HL-60 (cell line): ENCODE data around the gene DIAPH1.

ENCODE experiments used
- DNase-seq, 2 experiments: peaks; one replicate each; pipeline ENCODE4 v3.0.0-alpha.2; 2010 to 2020; ENCODE audit warnings: low read depth in 1 of 2, low spot score in 1 of 2
- H3K27ac ChIP-seq: fragments of 250-450 bp; sonication (Bioruptor Pico); replicated peaks from 2 replicates; pipeline ENCODE4 v1.5.1; 2020; ENCODE audit warnings: mild to moderate bottlenecking, moderate library complexity
- H3K27me3 ChIP-seq: fragments of 250-450 bp; sonication (Bioruptor Pico); 2 replicates; pipeline ENCODE4 v1.5.1; 2021; ENCODE audit warnings: mild to moderate bottlenecking, moderate library complexity; ENCODE audit not compliant: insufficient read depth, poor library complexity, severe bottlenecking
- H3K4me3 ChIP-seq: replicated peaks from 2 replicates; pipeline ENCODE4 v1.5.1; 2011; ENCODE audit warnings: mild to moderate bottlenecking, control low read depth, low read length; ENCODE audit not compliant: insufficient read depth
- CTCF ChIP-seq: IDR thresholded peaks from one replicate; pipeline ENCODE4 v1.5.1; 2011; ENCODE audit warnings: low read length, control low read depth, inconsistent platforms; ENCODE audit not compliant: insufficient read depth
- GABPA ChIP-seq: IDR thresholded peaks from 2 replicates; pipeline ENCODE4 v1.6.1; 2012; ENCODE audit warnings: low read depth
- POLR2AphosphoS5 ChIP-seq: IDR thresholded peaks from 2 replicates; pipeline ENCODE4 v1.6.1; 2012; ENCODE audit warnings: low read depth
- SPI1 ChIP-seq: IDR thresholded peaks from 2 replicates; pipeline ENCODE4 v1.6.1; 2012; ENCODE audit warnings: low read depth, mild to moderate bottlenecking, borderline replicate concordance
- TF ChIP-seq, protein P1 (sequence below): IDR thresholded peaks from 2 replicates; pipeline ENCODE4 v1.6.1; 2012; ENCODE audit warnings: low read depth; ENCODE audit not compliant: insufficient replicate concordance

Gene DIAPH1

GRCh38 chr5:141647242-141647641 lies 28.4 kb upstream of the DIAPH1 start:
- Histone ChIP-seq H3K4me3 (no peak overlapping the region), H3K27ac (no peak overlapping the region), H3K27me3 (no peaks in the 10 kb centered on the region)
- TF ChIP-seq CTCF (no peak), POLR2AphosphoS5 (no peak), GABPA (no peak), SPI1 (no peak)
- TF ChIP-seq, protein P1, sequence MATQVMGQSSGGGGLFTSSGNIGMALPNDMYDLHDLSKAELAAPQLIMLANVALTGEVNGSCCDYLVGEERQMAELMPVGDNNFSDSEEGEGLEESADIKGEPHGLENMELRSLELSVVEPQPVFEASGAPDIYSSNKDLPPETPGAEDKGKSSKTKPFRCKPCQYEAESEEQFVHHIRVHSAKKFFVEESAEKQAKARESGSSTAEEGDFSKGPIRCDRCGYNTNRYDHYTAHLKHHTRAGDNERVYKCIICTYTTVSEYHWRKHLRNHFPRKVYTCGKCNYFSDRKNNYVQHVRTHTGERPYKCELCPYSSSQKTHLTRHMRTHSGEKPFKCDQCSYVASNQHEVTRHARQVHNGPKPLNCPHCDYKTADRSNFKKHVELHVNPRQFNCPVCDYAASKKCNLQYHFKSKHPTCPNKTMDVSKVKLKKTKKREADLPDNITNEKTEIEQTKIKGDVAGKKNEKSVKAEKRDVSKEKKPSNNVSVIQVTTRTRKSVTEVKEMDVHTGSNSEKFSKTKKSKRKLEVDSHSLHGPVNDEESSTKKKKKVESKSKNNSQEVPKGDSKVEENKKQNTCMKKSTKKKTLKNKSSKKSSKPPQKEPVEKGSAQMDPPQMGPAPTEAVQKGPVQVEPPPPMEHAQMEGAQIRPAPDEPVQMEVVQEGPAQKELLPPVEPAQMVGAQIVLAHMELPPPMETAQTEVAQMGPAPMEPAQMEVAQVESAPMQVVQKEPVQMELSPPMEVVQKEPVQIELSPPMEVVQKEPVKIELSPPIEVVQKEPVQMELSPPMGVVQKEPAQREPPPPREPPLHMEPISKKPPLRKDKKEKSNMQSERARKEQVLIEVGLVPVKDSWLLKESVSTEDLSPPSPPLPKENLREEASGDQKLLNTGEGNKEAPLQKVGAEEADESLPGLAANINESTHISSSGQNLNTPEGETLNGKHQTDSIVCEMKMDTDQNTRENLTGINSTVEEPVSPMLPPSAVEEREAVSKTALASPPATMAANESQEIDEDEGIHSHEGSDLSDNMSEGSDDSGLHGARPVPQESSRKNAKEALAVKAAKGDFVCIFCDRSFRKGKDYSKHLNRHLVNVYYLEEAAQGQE, result no peak
- no peak for DNase-seq

DNA sequence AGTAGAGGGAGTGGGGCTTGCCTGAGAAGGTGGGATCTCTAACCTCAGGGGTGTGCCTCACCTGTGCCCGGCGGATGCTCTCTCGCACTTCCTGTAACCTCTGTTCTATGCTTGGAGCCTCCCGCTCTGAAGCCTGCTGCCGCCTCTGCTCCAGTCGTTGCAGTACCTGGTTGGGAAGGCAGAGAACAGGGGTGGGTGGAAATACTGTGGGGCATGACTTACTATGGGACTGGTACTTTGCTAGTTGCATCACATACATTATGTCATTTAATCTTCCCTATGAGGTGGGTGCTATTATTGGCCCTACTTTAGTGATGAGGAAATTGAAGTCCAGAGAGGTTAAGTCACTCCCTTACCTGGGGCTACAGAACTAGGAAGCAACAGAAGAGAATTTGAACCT lies 27.2 kb upstream of the DIAPH1 start:
- Histone ChIP-seq H3K4me3 (no peak overlapping the region), H3K27me3 (no peaks in the 10 kb centered on the region), H3K27ac (no peak overlapping the region)
- no peak for DNase-seq
- no peak for TF ChIP-seq CTCF
- TF ChIP-seq, protein P1, result no peak
- TF ChIP-seq SPI1, result no peak
- TF ChIP-seq GABPA, result no peak

DNA sequence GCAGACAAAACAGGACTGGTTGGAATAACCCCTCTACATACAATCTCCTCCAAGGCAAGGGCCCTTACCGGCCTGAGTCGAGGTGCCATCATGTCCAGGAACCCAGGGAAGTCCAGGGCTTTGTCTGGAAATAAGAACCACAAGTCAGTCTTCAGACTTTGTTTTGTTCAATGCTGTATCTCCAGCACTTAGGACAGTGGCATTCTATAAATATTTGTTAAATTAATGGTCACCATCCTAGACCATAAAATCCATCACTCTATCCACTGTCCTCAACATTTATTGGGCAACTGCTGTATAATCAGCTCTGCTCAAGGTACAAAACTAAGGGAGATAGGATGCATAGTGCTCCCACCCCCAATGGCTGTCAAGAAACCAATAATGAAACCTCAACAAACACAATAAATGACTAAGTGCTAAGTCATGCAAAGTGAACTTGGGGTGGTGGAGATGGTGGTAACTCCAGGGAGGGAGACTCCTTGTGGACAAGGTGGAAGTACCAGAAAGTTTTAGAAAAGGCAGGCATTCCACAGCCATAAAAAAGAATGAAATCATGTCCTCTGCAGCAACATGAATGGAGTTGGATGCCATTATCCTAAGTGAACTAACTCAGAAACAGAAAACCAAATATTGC lies 23.0 kb upstream of the DIAPH1 start:
- Histone ChIP-seq H3K27me3 (no peaks in the 10 kb centered on the region), H3K27ac (no peak overlapping the region), H3K4me3 (no peak overlapping the region)
- DNase-seq, result no peak
- TF ChIP-seq, protein P1, result no peak
- TF ChIP-seq CTCF, result no peak
- TF ChIP-seq POLR2AphosphoS5, result no peak
- no peak for TF ChIP-seq SPI1
- no peak for TF ChIP-seq GABPA
